ENCODE measurements around the gene HPX. TPM values are rescaled to one million over a fixed set of nuclear protein-coding genes. Genes with fewer than 3 reads are reported as not detected.

HPX gene
- total RNA-seq, 1 experiment from 2014 or later, result 1.2 TPM

DNA sequence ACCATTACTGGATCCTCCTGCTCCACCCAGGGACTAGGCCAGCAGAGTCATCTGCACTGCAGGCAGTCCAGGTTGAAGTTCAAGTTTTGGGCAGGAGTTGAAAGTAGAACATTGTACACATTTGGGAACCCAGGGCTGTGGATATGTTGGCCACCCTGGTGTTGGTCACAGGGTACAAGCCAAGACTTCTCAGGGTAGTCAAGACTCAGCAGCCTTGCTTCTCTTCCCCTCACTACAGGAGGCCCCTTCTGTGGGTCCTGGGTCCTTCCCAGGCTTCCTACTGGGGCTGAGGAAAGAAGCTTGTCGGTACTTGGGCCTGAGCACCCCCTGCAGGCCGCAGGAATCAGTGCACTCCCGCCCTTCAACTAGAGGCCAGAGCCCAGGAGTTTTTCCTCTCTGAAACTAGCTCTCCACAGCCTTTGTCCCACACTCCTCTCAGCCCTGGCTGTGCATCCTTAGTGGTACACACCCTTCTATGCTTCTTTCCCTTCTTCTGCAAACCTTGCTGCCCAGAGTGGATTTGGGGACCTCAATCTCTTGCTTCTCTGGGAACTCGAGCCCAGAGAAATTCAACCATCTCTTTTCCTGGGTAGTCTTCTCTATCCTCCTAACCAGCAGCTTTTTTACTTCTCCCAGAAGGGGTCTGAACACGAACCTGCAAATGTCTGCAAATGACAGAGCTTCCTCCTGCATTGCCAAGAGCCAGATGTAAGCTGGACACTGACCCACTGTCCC lies 2.6 kb upstream of the HPX start:
- no peak overlapping the region for H3K27ac Mint-ChIP-seq
- no peak overlapping the region for H2BK5ac ChIP-seq (ENCODE audit: insufficient read length, low read length)
- no peak overlapping the region for H3K27ac ChIP-seq (ENCODE audit: insufficient read length, low read depth, low read length)

More for the DNA sequence above, 2.6 kb upstream of the HPX start:
- H2BK20ac ChIP-seq (ENCODE audit: low read depth, low read length, poor library complexity, severe bottlenecking), result no peak overlapping the region
- H3K23ac ChIP-seq (ENCODE audit: insufficient read length, low read depth, low read length), result no peak overlapping the region
- no peak overlapping the region for H2AFZ ChIP-seq (ENCODE audit: low read length)
- no peak overlapping the region for H3K9ac ChIP-seq (ENCODE audit: extremely low read depth, insufficient read length, low read length)
- H3K4me2 ChIP-seq (ENCODE audit: insufficient read depth, insufficient read length, low read length), result no peak overlapping the region
- Mint-ChIP-seq H3K4me3 (no peak overlapping the region), H3K36me3 (ENCODE audit: insufficient read depth in 1 of 3, low read depth in 3 of 3) (no peaks in the 10 kb centered on the region; a peak in 1 of 7 replicates), H3K27me3 (ENCODE audit: low read depth) (no peaks in the 10 kb centered on the region), H3K9me3 (no peaks in the 10 kb centered on the region), H3K4me1 (peaks cover 0 to 3% of the 10 kb centered on the region in 2 experiments; a peak in 1 of 4 replicates)
- no peak overlapping the region for H4K5ac ChIP-seq (ENCODE audit: insufficient read length, low read depth, low read length)
- no peak overlapping the region for H2BK120ac ChIP-seq (ENCODE audit: low read depth, low read length, poor library complexity, severe bottlenecking)
- DNase-seq, result peak; percentile 72
- whole genome bisulfite sequencing (ENCODE audit: extremely low coverage, insufficient read length, low lambda C conversion rate), result no CpG with 5 or more reads among the region's 5 CpGs
- no peak overlapping the region for H4K8ac ChIP-seq (replicated peaks; ENCODE audit: insufficient read length, low read depth, low read length)
- H2BK15ac ChIP-seq (ENCODE audit: low read depth, low read length), result no peak overlapping the region
- no peaks in the 10 kb centered on the region for H3K23me2 ChIP-seq (ENCODE audit: insufficient read length, low read depth, low read length, poor library complexity, severe bottlenecking)
- H4K20me1 ChIP-seq (ENCODE audit: control insufficient read depth, insufficient read depth, insufficient read length), result no peaks in the 10 kb centered on the region
- no peaks in the 10 kb centered on the region for H3K79me2 ChIP-seq (ENCODE audit: insufficient read depth, low read length)
- H3K14ac ChIP-seq (ENCODE audit: insufficient read depth, low read length), result no peak overlapping the region
- TF ChIP-seq, protein P1, sequence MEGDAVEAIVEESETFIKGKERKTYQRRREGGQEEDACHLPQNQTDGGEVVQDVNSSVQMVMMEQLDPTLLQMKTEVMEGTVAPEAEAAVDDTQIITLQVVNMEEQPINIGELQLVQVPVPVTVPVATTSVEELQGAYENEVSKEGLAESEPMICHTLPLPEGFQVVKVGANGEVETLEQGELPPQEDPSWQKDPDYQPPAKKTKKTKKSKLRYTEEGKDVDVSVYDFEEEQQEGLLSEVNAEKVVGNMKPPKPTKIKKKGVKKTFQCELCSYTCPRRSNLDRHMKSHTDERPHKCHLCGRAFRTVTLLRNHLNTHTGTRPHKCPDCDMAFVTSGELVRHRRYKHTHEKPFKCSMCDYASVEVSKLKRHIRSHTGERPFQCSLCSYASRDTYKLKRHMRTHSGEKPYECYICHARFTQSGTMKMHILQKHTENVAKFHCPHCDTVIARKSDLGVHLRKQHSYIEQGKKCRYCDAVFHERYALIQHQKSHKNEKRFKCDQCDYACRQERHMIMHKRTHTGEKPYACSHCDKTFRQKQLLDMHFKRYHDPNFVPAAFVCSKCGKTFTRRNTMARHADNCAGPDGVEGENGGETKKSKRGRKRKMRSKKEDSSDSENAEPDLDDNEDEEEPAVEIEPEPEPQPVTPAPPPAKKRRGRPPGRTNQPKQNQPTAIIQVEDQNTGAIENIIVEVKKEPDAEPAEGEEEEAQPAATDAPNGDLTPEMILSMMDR (conservative IDR thresholded peaks at IDR 0.05), result peak; percentile 90
- H3K79me1 ChIP-seq (ENCODE audit: insufficient read depth, low read depth, low read length, poor library complexity, severe bottlenecking), result no peaks in the 10 kb centered on the region
- no peak overlapping the region for H3K4ac ChIP-seq (ENCODE audit: low read depth, low read length)
- no peak overlapping the region for H4K91ac ChIP-seq (ENCODE audit: insufficient read length, low read depth, low read length)
- H2BK12ac ChIP-seq (ENCODE audit: insufficient read length, low read depth, low read length), result no peak overlapping the region
- H3K4me1 ChIP-seq (ENCODE audit: insufficient read depth, low read length), result no peaks in the 10 kb centered on the region
- H3K56ac ChIP-seq (ENCODE audit: insufficient read length, low read depth, low read length), result no peak overlapping the region
- H3K9me3 ChIP-seq (ENCODE audit: control insufficient read depth, low read depth, low read length), result no peaks in the 10 kb centered on the region
- no peaks in the 10 kb centered on the region for H3K27me3 ChIP-seq (ENCODE audit: insufficient read depth, low read length)
- no peak overlapping the region for H3T11ph ChIP-seq (ENCODE audit: low read length)
- H2AK5ac ChIP-seq (ENCODE audit: insufficient read length, low read length), result no peak overlapping the region
- no peak overlapping the region for H3K18ac ChIP-seq (ENCODE audit: insufficient read length, low read depth, low read length)
